Neural crest cell (in vitro differentiated cells): Measurements from ENCODE around the gene RARB. TPM values are rescaled to one million over a fixed set of nuclear protein-coding genes. Genes with fewer than 3 reads are reported as not detected.
A peak's percentile ranks its signal among the peaks of the same experiment; 100 is the strongest.

Source experiments
- DNase-seq: peaks from one replicate; pipeline ENCODE4 v3.0.0; 2021; ENCODE audit warnings: low read depth, mixed read lengths, low spot score
- H3K27ac Mint-ChIP-seq: one replicate; pipeline ENCODE4 v1.8.0; 2021; ENCODE audit warnings: mild to moderate bottlenecking, mixed read lengths; ENCODE audit not compliant: unreplicated experiment
- H3K27me3 Mint-ChIP-seq: 2 replicates; pipeline ENCODE4 v1.8.0; 2021; ENCODE audit warnings: low read depth, mild to moderate bottlenecking, mixed read lengths
- H3K36me3 Mint-ChIP-seq: 2 replicates; pipeline ENCODE4 v1.8.0; 2021; ENCODE audit warnings: low read depth, mild to moderate bottlenecking, mixed read lengths
- H3K4me1 Mint-ChIP-seq: 2 replicates; pipeline ENCODE4 v1.8.0; 2021; ENCODE audit warnings: mixed read lengths
- H3K4me3 Mint-ChIP-seq: one replicate; pipeline ENCODE4 v1.8.0; 2021; ENCODE audit warnings: mild to moderate bottlenecking, mixed read lengths
- H3K9me3 Mint-ChIP-seq: 2 replicates; pipeline ENCODE4 v1.8.0; 2021; ENCODE audit warnings: mixed read lengths
- total RNA-seq: library from RNA; stranded (reverse); gene quantifications from 2 replicates; pipeline ENCODE4 v1.2.1, GENCODE V29; 2021
- TF ChIP-seq, protein P1 (sequence below): fragments of 200-600 bp; sonication (generic); conservative IDR thresholded peaks from 2 replicates; pipeline ENCODE4 v1.5.0; 2021; ENCODE audit warnings: antibody characterized with exemption, mild to moderate bottlenecking

The RARB gene
- total RNA-seq, 1 donor from 2014 or later = 0.98 TPM

DNA sequence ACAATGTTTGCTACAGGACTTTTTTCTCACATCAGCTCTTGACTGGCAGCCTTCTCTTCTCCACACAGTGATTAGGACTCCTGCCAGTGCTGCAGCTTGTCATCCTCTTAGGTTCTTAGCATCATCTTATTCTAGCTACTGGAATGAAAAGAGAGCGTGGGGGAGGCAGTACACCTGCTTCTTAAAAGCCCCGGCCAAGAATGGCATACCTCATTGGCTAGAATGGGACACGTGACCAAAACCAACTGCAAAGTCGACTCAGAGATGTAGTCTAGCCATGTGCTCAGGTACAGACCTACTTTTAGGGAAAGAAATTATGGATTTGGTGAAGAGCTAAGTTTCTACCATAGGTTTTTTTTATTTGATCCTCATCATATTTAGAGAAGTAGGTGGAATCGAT is 44.1 kb downstream of the RARB start:
- Mint-ChIP-seq H3K4me3 (peak overlapping the region; percentile 35), H3K36me3 (no peaks in the 10 kb centered on the region), H3K27ac (peak overlapping the region; percentile 83), H3K9me3 (no peaks in the 10 kb centered on the region), H3K27me3 (no peaks in the 10 kb centered on the region), H3K4me1 (peaks cover 44% of the 10 kb centered on the region)
- no peak for DNase-seq
- TF ChIP-seq, protein P1, sequence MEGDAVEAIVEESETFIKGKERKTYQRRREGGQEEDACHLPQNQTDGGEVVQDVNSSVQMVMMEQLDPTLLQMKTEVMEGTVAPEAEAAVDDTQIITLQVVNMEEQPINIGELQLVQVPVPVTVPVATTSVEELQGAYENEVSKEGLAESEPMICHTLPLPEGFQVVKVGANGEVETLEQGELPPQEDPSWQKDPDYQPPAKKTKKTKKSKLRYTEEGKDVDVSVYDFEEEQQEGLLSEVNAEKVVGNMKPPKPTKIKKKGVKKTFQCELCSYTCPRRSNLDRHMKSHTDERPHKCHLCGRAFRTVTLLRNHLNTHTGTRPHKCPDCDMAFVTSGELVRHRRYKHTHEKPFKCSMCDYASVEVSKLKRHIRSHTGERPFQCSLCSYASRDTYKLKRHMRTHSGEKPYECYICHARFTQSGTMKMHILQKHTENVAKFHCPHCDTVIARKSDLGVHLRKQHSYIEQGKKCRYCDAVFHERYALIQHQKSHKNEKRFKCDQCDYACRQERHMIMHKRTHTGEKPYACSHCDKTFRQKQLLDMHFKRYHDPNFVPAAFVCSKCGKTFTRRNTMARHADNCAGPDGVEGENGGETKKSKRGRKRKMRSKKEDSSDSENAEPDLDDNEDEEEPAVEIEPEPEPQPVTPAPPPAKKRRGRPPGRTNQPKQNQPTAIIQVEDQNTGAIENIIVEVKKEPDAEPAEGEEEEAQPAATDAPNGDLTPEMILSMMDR = no peak

GRCh38 chr3:25472731-25473130 is 44.7 kb downstream of the RARB start:
- Mint-ChIP-seq H3K4me3 (peak overlapping the region; percentile 65), H3K36me3 (no peaks in the 10 kb centered on the region), H3K27ac (peak overlapping the region; percentile 83), H3K27me3 (no peaks in the 10 kb centered on the region), H3K4me1 (peaks cover 44% of the 10 kb centered on the region), H3K9me3 (no peaks in the 10 kb centered on the region)
- TF ChIP-seq, protein P1 = no peak
- no peak for DNase-seq

DNA sequence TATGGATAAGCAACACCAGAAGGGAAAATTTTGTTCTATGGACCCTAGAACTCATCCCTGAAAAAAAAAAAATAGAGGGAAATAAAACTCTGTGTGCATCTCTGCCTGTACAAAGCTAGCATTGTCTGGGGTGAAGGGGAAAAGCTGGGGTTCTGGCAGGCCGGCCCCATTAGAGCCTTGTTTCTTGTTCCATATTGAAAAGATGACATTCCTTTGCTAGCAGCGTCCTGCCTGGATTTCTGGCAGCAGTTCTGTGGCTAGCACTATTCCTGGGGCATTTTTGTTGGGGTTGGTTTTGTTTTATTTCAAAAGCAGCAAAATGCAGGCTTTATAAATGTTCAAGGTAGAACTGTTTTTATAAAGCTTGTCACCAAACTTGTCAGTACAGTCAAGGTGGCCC is 45.2 kb downstream of the RARB start:
- Mint-ChIP-seq H3K4me3 (peak overlapping the region; percentile 65), H3K36me3 (no peaks in the 10 kb centered on the region), H3K27me3 (no peaks in the 10 kb centered on the region), H3K9me3 (no peaks in the 10 kb centered on the region), H3K4me1 (peaks cover 44% of the 10 kb centered on the region), H3K27ac (peak overlapping the region; percentile 65)
- peak; percentile 15 for DNase-seq
- TF ChIP-seq, protein P1 = no peak

DNA sequence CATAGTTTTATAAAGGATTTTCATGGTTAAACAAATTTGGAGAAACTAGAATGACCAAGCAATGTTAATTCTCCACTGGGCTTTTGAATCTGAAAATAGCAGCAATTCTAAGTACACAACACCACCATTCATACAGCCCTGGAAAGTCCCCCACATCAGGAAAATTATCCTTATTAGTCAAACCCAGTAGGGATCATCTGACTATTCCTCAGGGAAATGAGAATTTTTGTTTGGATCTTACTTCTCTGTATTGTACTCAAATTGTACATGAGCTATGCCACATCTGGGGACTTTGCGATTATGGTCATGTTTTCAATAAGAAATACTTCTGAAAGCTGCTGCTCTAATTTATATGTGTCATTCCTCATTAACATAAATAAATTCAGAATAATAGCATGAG is 46.0 kb downstream of the RARB start:
- peak overlapping the region; percentile 65 for H3K27ac Mint-ChIP-seq
- no peaks in the 10 kb centered on the region for H3K9me3 Mint-ChIP-seq
- no peaks in the 10 kb centered on the region for H3K27me3 Mint-ChIP-seq
- no peaks in the 10 kb centered on the region for H3K36me3 Mint-ChIP-seq
- peaks cover 48% of the 10 kb centered on the region for H3K4me1 Mint-ChIP-seq
- DNase-seq = no peak
- TF ChIP-seq, protein P1 = no peak
- peak overlapping the region; percentile 65 for H3K4me3 Mint-ChIP-seq

DNA sequence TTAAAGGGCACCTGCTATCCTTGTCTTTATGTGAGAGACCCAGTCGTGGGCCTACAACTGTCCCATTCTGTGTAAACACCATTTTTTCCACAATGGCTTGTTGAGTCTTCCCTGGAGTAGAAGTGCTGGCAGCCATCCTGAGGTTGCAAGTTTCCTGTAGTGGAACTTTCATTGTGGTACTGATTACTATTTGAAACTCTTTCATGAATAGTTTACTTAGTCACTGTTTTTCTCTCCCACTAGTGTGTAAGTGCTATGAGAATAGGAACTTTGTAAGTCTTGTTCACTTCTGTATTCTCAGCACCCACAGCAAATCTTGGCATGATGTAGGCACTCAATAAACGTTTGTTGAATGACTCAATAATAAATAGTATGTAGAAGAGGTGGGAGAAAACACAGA is 48.6 kb downstream of the RARB start:
- H3K4me1 Mint-ChIP-seq = peaks cover 51% of the 10 kb centered on the region
- H3K4me3 Mint-ChIP-seq = no peak overlapping the region
- TF ChIP-seq, protein P1 = no peak
- H3K36me3 Mint-ChIP-seq = no peaks in the 10 kb centered on the region
- H3K9me3 Mint-ChIP-seq = no peaks in the 10 kb centered on the region
- H3K27me3 Mint-ChIP-seq = no peaks in the 10 kb centered on the region
- no peak for DNase-seq
- no peak overlapping the region for H3K27ac Mint-ChIP-seq
